HG02840 (cell line): ENCODE data around the gene ZNF414.
A peak's percentile ranks its signal among the peaks of the same experiment; 100 is the strongest.
"Not testable (repeated sequence)": the region's sequence is repeated elsewhere in the genome, so short reads cannot be mapped to it uniquely, and the experiment has no call there.

ENCODE experiments used
- ATAC-seq: cut with Tn5 transposase; IDR thresholded peaks from one replicate; pipeline ENCODE4 v1.9.1; 2021; ENCODE audit warnings: mild to moderate bottlenecking, moderate library complexity, moderate number of reproducible peaks; ENCODE audit not compliant: unreplicated experiment, low FRiP score

ZNF414 gene

GRCh38 chr19:8519388-8519787 is 5.4 kb upstream of the ZNF414 start:
- ATAC-seq: no peak

GRCh38 chr19:8518536-8518935 is 4.6 kb upstream of the ZNF414 start:
- ATAC-seq: no peak

GRCh38 chr19:8517551-8518442 is 3.8 kb upstream of the ZNF414 start:
- ATAC-seq: no peak

GRCh38 chr19:8515317-8515716 is 1.4 kb upstream of the ZNF414 start:
- no peak for ATAC-seq

GRCh38 chr19:8514505-8515009 is 590 bp upstream of the ZNF414 start:
- not testable (repeated sequence) for ATAC-seq

- no peak for ATAC-seq
These were observed 806 bp downstream of the ZNF414 start for GRCh38 chr19:8513036-8513686.

- no peak for ATAC-seq
These were observed 1.6 kb downstream of the ZNF414 start for GRCh38 chr19:8512115-8512967.

- no peak for ATAC-seq
These were observed 2.3 kb downstream of the ZNF414 start for GRCh38 chr19:8511573-8512101.

- ATAC-seq: no peak
These were observed 3.3 kb downstream of the ZNF414 start for GRCh38 chr19:8510589-8511115.

- ATAC-seq: no peak
These were observed 7.5 kb downstream of the ZNF414 start for GRCh38 chr19:8506402-8506957.

- ATAC-seq: peak; percentile 55
These were observed 8.1 kb downstream of the ZNF414 start for GRCh38 chr19:8505680-8506401.

- no peak for ATAC-seq
These were observed 9.0 kb downstream of the ZNF414 start for GRCh38 chr19:8504919-8505318.

GRCh38 chr19:8504171-8504570 is 9.8 kb downstream of the ZNF414 start:
- ATAC-seq: no peak

- ATAC-seq: no peak
These were observed 10.5 kb downstream of the ZNF414 start for GRCh38 chr19:8503510-8503909.

GRCh38 chr19:8501981-8502380 is 12.0 kb downstream of the ZNF414 start:
- no peak for ATAC-seq

- ATAC-seq: no peak
These were observed 12.5 kb downstream of the ZNF414 start for GRCh38 chr19:8501516-8501915.

GRCh38 chr19:8500158-8500557 is 13.8 kb downstream of the ZNF414 start:
- no peak for ATAC-seq

GRCh38 chr19:8499048-8499833 is 14.7 kb downstream of the ZNF414 start:
- ATAC-seq: no peak
